MM.1S (cell line): ENCODE data around the gene ST6GAL1.
A peak's percentile ranks its signal among the peaks of the same experiment; 100 is the strongest.

ENCODE experiments used
- DNase-seq: peaks from one replicate; pipeline ENCODE4 v3.0.0-alpha.2; 2015
- H2AFZ ChIP-seq: fragments of 300-600 bp; sonication (generic); 2 replicates; pipeline ENCODE4 v1.6.0; 2016; ENCODE audit warnings: antibody characterized with exemption, low read length
- H3F3A ChIP-seq: fragments of 300-600 bp; sonication (generic); 2 replicates; pipeline ENCODE4 v1.6.1; 2016; ENCODE audit warnings: mild to moderate bottlenecking, antibody characterized with exemption, low read length, moderate library complexity, mixed read lengths; ENCODE audit not compliant: insufficient read depth
- H3K27ac ChIP-seq: fragments of 300-600 bp; sonication (generic); 2 replicates; pipeline ENCODE4 v1.5.1; 2016; ENCODE audit warnings: mild to moderate bottlenecking, low read length
- H3K27me3 ChIP-seq: fragments of 300-600 bp; sonication (generic); replicated peaks from 2 replicates; pipeline ENCODE4 v1.6.0; 2016; ENCODE audit warnings: low read length; ENCODE audit not compliant: insufficient read depth
- H3K36me3 ChIP-seq: fragments of 300-600 bp; sonication (generic); replicated peaks from 2 replicates; pipeline ENCODE4 v1.6.1; 2016; ENCODE audit warnings: mild to moderate bottlenecking, low read length, mixed read lengths; ENCODE audit not compliant: insufficient read depth
- H3K4me1 ChIP-seq: fragments of 300-600 bp; sonication (generic); 2 replicates; pipeline ENCODE4 v1.6.1; 2016; ENCODE audit warnings: low read length, mixed read lengths
- H3K4me2 ChIP-seq: fragments of 300-600 bp; sonication (generic); 2 replicates; pipeline ENCODE4 v1.6.0; 2016; ENCODE audit warnings: low read depth, low read length
- H3K4me3 ChIP-seq: fragments of 300-600 bp; sonication (generic); 2 replicates; pipeline ENCODE4 v1.5.1; 2016; ENCODE audit warnings: low read length, mixed read lengths
- H3K79me2 ChIP-seq: fragments of 300-600 bp; sonication (generic); 2 replicates; pipeline ENCODE4 v1.6.1; 2016; ENCODE audit warnings: mixed run types, low read length, mixed read lengths
- H3K9ac ChIP-seq: fragments of 300-600 bp; sonication (generic); 2 replicates; pipeline ENCODE4 v1.6.1; 2016; ENCODE audit warnings: low read length, mixed read lengths
- H3K9me2 ChIP-seq: fragments of 300-600 bp; sonication (generic); replicated peaks from 2 replicates; pipeline ENCODE4 v1.6.1; 2016; ENCODE audit warnings: mild to moderate bottlenecking, low read length, mixed read lengths; ENCODE audit not compliant: insufficient read depth
- H3K9me3 ChIP-seq: fragments of 300-600 bp; sonication (generic); replicated peaks from 2 replicates; pipeline ENCODE4 v1.6.1; 2016; ENCODE audit warnings: mild to moderate bottlenecking, low read length, mixed read lengths; ENCODE audit not compliant: insufficient read depth
- H4K20me1 ChIP-seq: fragments of 300-600 bp; sonication (generic); 2 replicates; pipeline ENCODE4 v1.6.1; 2016; ENCODE audit warnings: mild to moderate bottlenecking, low read length, moderate library complexity, mixed read lengths; ENCODE audit not compliant: insufficient read depth
- EZH2 ChIP-seq: fragments of 300-600 bp; sonication (generic); optimal IDR thresholded peaks from 2 replicates; pipeline ENCODE3; 2017; ENCODE audit warnings: low read depth, mild to moderate bottlenecking, antibody characterized with exemption, low read length, mixed read lengths
- EZH2phosphoT487 ChIP-seq: fragments of 300-600 bp; sonication (generic); IDR thresholded peaks from 2 replicates; pipeline ENCODE4 v1.6.1; 2018; ENCODE audit warnings: antibody characterized with exemption, low read length
- TF ChIP-seq, protein P1 (sequence below): fragments of 300-600 bp; sonication (generic); IDR thresholded peaks from 2 replicates; pipeline ENCODE4 v1.5.1; 2016; ENCODE audit warnings: antibody characterized with exemption, low read length, mixed read lengths

The ST6GAL1 gene

DNA sequence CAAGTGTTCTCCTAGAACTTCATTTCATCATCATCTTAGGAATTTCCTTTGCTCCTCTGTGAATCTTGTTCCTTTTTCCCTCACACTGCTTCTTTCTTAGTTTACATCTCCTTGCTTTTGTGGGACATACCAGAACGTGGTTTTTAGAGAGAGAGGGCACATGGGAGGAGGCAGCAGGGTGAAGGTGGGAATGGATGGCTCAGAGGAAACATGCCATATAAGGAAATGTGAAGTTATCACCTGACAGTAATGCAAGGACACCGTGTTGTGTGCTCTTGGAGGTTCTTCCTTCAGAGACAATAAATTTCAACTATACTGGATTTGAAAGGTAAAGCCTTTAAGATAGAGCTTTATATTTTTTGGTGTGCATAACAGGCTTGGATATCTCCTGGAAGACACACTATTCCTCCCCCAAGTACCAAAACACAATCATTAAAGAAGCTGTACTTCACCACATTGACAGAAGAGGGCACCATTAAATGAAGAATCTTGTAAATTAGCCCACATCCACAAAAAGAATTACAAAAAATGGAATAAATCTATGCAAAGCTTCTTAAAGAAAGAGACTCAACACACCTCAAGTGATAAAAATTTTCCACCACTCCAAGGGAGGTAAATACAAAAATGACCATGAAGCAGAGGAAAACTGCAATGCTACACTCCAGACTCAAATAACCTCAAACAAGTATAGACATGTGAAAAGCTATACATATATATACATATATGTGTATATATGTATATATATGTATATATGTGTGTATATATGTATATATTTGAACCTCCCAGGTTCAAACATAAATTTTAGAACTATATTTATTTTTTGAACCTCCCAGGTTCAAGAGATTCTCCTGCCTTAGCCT is 182.8 kb downstream of the ST6GAL1 start:
- H3K27me3 ChIP-seq = no peaks in the 10 kb centered on the region
- DNase-seq = peak; percentile 54
- H3F3A ChIP-seq = peaks cover 10% of the 10 kb centered on the region
- no peaks in the 10 kb centered on the region for H3K9me3 ChIP-seq
- no peaks in the 10 kb centered on the region for H3K36me3 ChIP-seq
- TF ChIP-seq EZH2phosphoT487 = no peak
- TF ChIP-seq EZH2 = no peak
- TF ChIP-seq, protein P1, sequence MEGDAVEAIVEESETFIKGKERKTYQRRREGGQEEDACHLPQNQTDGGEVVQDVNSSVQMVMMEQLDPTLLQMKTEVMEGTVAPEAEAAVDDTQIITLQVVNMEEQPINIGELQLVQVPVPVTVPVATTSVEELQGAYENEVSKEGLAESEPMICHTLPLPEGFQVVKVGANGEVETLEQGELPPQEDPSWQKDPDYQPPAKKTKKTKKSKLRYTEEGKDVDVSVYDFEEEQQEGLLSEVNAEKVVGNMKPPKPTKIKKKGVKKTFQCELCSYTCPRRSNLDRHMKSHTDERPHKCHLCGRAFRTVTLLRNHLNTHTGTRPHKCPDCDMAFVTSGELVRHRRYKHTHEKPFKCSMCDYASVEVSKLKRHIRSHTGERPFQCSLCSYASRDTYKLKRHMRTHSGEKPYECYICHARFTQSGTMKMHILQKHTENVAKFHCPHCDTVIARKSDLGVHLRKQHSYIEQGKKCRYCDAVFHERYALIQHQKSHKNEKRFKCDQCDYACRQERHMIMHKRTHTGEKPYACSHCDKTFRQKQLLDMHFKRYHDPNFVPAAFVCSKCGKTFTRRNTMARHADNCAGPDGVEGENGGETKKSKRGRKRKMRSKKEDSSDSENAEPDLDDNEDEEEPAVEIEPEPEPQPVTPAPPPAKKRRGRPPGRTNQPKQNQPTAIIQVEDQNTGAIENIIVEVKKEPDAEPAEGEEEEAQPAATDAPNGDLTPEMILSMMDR = peak; percentile 91
- H3K4me2 ChIP-seq = no peak overlapping the region
- no peaks in the 10 kb centered on the region for H3K9me2 ChIP-seq
- no peak overlapping the region for H3K4me3 ChIP-seq
- H3K9ac ChIP-seq = no peak overlapping the region
- peak overlapping the region; percentile 12; the same call in 1 of the 2 replicates for H2AFZ ChIP-seq
- H3K27ac ChIP-seq = no peak overlapping the region
- H3K79me2 ChIP-seq = no peaks in the 10 kb centered on the region
- H4K20me1 ChIP-seq = no peaks in the 10 kb centered on the region
- peaks cover 29% of the 10 kb centered on the region for H3K4me1 ChIP-seq

DNA sequence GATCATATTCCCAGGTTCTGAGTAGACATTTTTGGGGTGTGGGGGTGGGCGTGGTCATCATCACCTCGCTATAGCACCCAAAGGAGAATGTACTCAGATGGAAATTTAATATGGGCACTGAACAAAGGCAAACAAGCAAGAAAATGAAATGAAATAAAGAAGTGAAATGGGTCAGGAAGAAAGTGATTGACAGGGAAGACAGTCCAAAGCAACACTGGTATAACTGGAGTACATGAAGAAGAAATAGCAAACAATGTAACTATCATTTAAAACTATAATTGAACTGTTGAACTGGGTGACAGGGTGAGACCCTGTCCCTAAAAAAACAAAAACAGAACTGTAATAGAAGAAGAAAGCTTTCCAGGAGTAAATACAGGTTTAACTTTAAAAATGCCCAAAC is 184.2 kb downstream of the ST6GAL1 start:
- Histone ChIP-seq H3K4me2 (no peak overlapping the region), H4K20me1 (no peaks in the 10 kb centered on the region), H3F3A (peaks cover 10% of the 10 kb centered on the region), H3K4me3 (no peak overlapping the region), H3K9me3 (no peaks in the 10 kb centered on the region), H3K27ac (no peak overlapping the region), H3K79me2 (no peaks in the 10 kb centered on the region), H3K36me3 (no peaks in the 10 kb centered on the region), H3K4me1 (peaks cover 25% of the 10 kb centered on the region), H3K9me2 (no peaks in the 10 kb centered on the region), H3K27me3 (no peaks in the 10 kb centered on the region), H2AFZ (no peak overlapping the region), H3K9ac (no peak overlapping the region)
- no peak for DNase-seq
- no peak for TF ChIP-seq EZH2
- TF ChIP-seq, protein P1 = no peak
- TF ChIP-seq EZH2phosphoT487 = no peak

DNA sequence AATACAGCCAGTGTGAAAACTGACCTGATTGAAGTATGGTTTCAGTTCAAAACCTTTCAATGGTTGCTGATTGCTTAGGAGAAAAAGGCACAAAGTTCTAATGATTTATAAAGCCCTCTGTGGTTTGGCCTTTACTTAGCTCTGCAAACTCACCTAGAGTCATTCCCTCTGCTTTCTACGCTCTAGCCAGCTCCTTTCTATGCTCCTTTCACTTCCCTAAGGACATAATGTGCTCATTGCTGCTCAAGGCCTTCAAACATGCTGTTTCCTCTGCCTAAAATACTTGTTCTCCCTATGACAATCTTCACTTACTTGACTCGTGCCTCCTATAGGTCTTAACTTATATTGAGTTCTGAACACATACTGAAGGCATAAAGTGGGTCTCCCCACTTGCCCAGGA is 190.0 kb downstream of the ST6GAL1 start:
- Histone ChIP-seq H3K4me1 (peaks cover 6% of the 10 kb centered on the region), H3K27ac (no peak overlapping the region), H3K4me3 (no peak overlapping the region), H3K4me2 (no peak overlapping the region), H2AFZ (no peak overlapping the region), H3K9me3 (no peaks in the 10 kb centered on the region), H3K9ac (no peak overlapping the region), H3K79me2 (0 out of 2 replicates have a peak, but pooled peaks cover 9% of the 10 kb centered on the region), H4K20me1 (no peaks in the 10 kb centered on the region), H3F3A (peaks cover 5% of the 10 kb centered on the region), H3K9me2 (no peaks in the 10 kb centered on the region), H3K27me3 (no peaks in the 10 kb centered on the region), H3K36me3 (no peaks in the 10 kb centered on the region)
- DNase-seq = no peak
- TF ChIP-seq, protein P1 = no peak
- TF ChIP-seq EZH2 = no peak
- no peak for TF ChIP-seq EZH2phosphoT487
